Erythroblast (primary cell): ENCODE data around the gene NOP56.
"Not testable (repeated sequence)": the region's sequence is repeated elsewhere in the genome, so short reads cannot be mapped to it uniquely, and the experiment has no call there.

Experiments
- DNase-seq, 2 experiments: peaks; one replicate each; lab custom pipeline; 2025; lab: John Stamatoyannopoulos, UW
- GATA1 ChIP-seq: IDR thresholded peaks from 2 replicates; pipeline ENCODE4 v1.6.1; 2011; ENCODE audit warnings: low read depth, mild to moderate bottlenecking, control low read depth, low read length, moderate library complexity
- POLR2A ChIP-seq: IDR thresholded peaks from 2 replicates; pipeline ENCODE4 v1.6.1; 2011; ENCODE audit warnings: mild to moderate bottlenecking, low read length

The NOP56 gene

DNA sequence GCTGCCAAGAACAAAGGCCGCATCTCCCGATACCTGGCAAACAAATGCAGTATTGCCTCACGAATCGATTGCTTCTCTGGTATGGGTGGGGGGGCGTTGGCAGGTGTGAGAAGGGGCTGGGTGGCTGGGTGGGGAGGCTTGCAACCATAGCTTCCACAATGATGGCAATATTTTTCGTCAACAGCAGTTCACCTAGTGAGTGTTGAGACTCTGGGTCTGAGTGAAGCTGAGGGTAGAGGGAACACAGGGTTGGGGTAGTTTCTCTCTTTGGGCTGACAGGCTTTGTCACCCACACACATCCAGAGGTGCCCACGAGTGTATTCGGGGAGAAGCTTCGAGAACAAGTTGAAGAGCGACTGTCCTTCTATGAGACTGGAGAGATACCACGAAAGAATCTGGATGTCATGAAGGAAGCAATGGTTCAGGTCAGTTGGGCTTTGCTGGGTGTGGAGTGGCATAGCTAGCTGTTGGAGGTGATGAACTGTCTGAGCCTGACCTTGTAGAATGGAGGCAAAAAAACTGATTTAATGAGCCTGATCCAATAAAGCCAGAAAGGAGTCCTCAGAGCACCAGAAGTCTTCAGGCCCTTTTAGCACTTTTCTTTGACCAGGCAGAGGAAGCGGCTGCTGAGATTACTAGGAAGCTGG lies 4.2 kb downstream of the NOP56 start:
- TF ChIP-seq POLR2A, result no peak
- no peak for TF ChIP-seq GATA1
- no peak for DNase-seq

- no peak for DNase-seq
- no peak for TF ChIP-seq GATA1
- TF ChIP-seq POLR2A, result no peak
These were observed 4.8 kb downstream of the NOP56 start for GRCh38 chr20:2657241-2657640.

DNA sequence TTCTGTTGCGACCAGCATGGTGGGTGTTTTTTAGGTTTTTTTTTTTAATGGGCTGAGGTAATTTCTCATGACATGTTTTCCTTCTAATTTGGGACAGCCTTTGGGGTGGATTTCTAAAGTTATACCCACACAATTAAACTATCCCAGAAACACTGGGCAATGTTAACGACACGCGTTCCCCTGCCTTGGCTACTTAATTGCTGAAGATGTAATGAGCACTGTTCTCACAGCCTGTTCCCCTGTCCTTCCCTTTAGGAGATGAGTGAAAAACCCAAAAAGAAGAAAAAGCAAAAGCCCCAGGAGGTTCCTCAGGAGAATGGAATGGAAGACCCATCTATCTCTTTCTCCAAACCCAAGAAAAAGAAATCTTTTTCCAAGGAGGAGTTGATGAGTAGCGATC lies 5.2 kb downstream of the NOP56 start:
- DNase-seq, result no peak
- TF ChIP-seq POLR2A (no peak), GATA1 (no peak)

- DNase-seq, result peak in 1 of 2 experiments; percentile 36
- TF ChIP-seq POLR2A, result peak; percentile 31
- TF ChIP-seq GATA1, result no peak
These were observed 6.3 kb downstream of the NOP56 start for GRCh38 chr20:2658414-2659354.

DNA sequence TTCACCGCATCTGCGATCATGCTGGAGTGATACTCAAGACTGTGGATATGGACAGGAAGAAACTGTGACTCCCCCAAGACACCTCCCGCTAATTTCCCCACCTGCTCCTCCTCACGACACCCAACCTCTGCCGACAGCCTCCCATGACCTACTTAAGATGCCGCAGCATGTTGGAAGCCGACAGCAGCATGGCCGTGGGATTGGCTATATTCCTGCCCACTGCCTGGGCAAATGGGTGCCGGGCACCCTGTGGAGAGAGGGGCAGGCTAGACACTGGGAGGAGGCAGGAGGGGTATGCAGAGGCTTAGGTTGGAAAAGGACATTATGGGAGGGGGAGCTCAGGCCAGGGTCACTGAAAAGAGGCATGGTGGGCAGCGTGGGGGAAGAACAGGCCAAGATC lies 7.1 kb downstream of the NOP56 start:
- TF ChIP-seq GATA1 (no peak), POLR2A (no peak)
- no peak for DNase-seq

DNA sequence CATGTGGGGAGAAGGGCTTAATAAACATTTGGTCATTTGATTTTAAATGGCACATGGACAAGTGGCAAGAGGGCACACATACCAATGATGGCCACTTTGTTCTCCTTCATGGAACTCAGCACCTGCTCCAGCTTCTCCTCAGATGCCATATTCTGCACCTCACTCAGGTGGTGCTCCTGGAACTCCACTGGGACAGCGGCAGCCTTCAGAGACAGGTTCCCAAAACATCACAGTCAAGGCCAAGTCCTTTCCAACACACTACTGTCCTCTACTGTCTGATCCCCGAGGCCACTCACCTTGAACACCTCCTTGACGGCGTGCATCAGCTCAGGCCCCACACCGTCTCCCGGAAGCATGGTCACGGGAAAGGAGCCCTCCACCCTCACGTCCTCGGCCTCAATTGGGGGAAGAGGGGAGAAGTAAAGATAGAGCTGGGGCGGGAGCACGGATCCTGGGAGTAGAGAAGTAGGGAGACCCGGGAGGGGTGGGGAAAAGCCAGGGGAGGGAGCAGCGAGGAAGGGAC lies 11.0 kb downstream of the NOP56 start:
- peak; percentile 22 to 42 for DNase-seq
- no peak for TF ChIP-seq POLR2A
- no peak for TF ChIP-seq GATA1

- TF ChIP-seq GATA1 (no peak), POLR2A (peak; percentile 96)
- peak; percentile 95 for DNase-seq
These were observed 11.7 kb downstream of the NOP56 start, which contains the start of gene IDH3B for GRCh38 chr20:2663887-2664719. IDH3B (minus strand) TSS chr20:2664216; CDS start chr20:2664188, 28 bp downstream.

- TF ChIP-seq POLR2A (no peak), GATA1 (no peak)
- DNase-seq, result peak; percentile 37 to 39
These were observed 19.5 kb downstream of the NOP56 start for GRCh38 chr20:2671977-2672376.

DNA sequence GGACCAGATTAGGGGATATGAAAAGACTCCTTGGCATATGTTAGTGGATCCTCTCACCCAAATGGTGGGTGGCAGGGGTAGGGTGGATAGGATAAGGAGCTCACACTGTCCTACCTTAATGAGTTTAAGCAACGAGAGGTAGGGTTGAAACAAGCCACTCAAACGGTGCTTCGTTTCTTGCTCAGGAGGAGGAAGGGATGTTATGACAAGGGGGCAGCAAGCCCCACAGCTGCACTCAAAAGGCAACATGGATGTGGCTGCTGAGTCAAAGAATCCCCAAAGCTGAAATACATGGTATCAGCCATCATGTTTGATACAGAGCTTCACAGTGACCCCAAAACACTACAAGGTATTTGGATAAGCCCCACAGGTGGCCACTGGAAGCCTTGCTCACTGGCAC lies 20.0 kb downstream of the NOP56 start:
- no peak for DNase-seq
- TF ChIP-seq GATA1 (no peak), POLR2A (no peak)

DNA sequence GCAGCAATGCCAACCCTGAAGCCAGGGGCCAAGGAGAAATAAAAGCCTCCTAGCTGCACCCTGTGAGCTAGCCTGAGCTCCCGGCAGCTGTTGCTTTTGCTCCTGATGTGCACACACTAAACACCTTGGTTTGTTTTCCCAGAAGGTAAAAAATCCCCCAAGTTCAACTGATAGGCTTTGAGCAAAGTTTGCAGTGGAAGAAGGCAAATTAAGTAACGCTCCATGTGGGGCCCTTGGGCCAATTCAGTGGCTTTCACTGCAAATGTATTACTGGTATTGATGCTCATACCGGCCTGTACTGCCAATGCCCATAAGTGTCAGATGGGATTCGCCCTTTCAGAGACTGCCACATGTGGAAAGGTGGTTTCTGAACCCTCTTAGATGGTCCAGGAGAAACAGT lies 21.0 kb downstream of the NOP56 start:
- TF ChIP-seq POLR2A (no peak), GATA1 (no peak)
- DNase-seq, result no peak

DNA sequence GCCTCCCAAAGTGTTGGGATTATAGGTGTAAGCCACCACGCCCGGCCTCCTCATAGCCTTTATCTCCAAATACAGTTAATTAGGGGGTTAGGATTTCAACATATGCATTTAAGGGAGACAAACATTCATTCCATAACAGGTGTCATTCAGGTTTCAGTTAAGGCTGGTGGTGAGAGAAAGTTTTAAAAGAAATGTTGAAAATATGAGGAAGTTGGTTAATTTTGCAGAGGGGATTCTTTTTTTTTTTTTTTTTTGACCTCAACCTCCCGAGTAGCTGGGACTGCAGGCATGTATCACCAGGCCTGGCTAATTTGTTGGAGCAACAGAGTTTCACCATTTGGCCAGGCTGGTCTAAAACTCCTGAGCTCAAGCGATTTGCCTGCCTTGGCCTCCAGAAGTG lies 27.6 kb downstream of the NOP56 start:
- DNase-seq, result no peak

GRCh38 chr20:2682040-2682439 lies 29.6 kb downstream of the NOP56 start:
- DNase-seq, result not testable (repeated sequence)

More for the DNA sequence above, 27.6 kb downstream of the NOP56 start:
- TF ChIP-seq GATA1 (no peak), POLR2A (no peak)

- not testable (repeated sequence) for DNase-seq
These were observed 32.4 kb downstream of the NOP56 start for GRCh38 chr20:2684817-2685216.

GRCh38 chr20:2687514-2687913 lies 35.1 kb downstream of the NOP56 start:
- no peak for DNase-seq
- TF ChIP-seq POLR2A, result no peak
- no peak for TF ChIP-seq GATA1
